ENCODE data around the gene SERHL2.
A peak's percentile ranks its signal among the peaks of the same experiment; 100 is the strongest.
"Not testable (repeated sequence)": the region's sequence is repeated elsewhere in the genome, so short reads cannot be mapped to it uniquely, and the experiment has no call there.

The SERHL2 gene

GRCh38 chr22:42536634-42537033 is 17.1 kb upstream of the SERHL2 start:
- not testable (repeated sequence) for H3K27ac ChIP-seq (ENCODE audit: low read depth, low read length); H3K4me3 ChIP-seq (ENCODE audit: low read depth, low read length); H2AFZ ChIP-seq (ENCODE audit: low read length, unreplicated experiment); H3K27me3 ChIP-seq (ENCODE audit: insufficient read depth, low read length); H3K79me2 ChIP-seq (ENCODE audit: control insufficient read depth, insufficient read depth, low read length, unreplicated experiment); H3K36me3 ChIP-seq (ENCODE audit: insufficient read depth, low read length); H3K4me1 ChIP-seq (ENCODE audit: control insufficient read depth, insufficient read depth, low read length, unreplicated experiment)

- not testable (repeated sequence) for H3K4me1 ChIP-seq (ENCODE audit: control insufficient read depth, insufficient read depth, low read length, unreplicated experiment); H3K36me3 ChIP-seq (ENCODE audit: insufficient read depth, low read length); H3K27ac ChIP-seq (ENCODE audit: low read depth, low read length); H3K27me3 ChIP-seq (ENCODE audit: insufficient read depth, low read length); H3K79me2 ChIP-seq (ENCODE audit: control insufficient read depth, insufficient read depth, low read length, unreplicated experiment); H3K4me3 ChIP-seq (ENCODE audit: low read depth, low read length); H2AFZ ChIP-seq (ENCODE audit: low read length, unreplicated experiment)
Observed at GRCh38 chr22:42537199-42537831, 16.4 kb upstream of the SERHL2 start.

GRCh38 chr22:42539236-42539771 is 14.5 kb upstream of the SERHL2 start:
- H3K4me3 ChIP-seq (ENCODE audit: low read depth, low read length); H3K79me2 ChIP-seq (ENCODE audit: control insufficient read depth, insufficient read depth, low read length, unreplicated experiment); H3K36me3 ChIP-seq (ENCODE audit: insufficient read depth, low read length); H3K4me1 ChIP-seq (ENCODE audit: control insufficient read depth, insufficient read depth, low read length, unreplicated experiment); H3K27me3 ChIP-seq (ENCODE audit: insufficient read depth, low read length); H2AFZ ChIP-seq (ENCODE audit: low read length, unreplicated experiment): not testable (repeated sequence)
- H3K27ac ChIP-seq (ENCODE audit: low read depth, low read length) = peak overlapping the region; percentile 39; the same call in 1 of the 2 replicates

- Histone ChIP-seq H3K4me1 (ENCODE audit: control insufficient read depth, insufficient read depth, low read length, unreplicated experiment) (peaks cover 3% of the 10 kb centered on the region), H2AFZ (ENCODE audit: low read length, unreplicated experiment) (no peak overlapping the region), H3K27me3 (ENCODE audit: insufficient read depth, low read length) (no peaks in the 10 kb centered on the region), H3K79me2 (ENCODE audit: control insufficient read depth, insufficient read depth, low read length, unreplicated experiment) (no peaks in the 10 kb centered on the region), H3K36me3 (ENCODE audit: insufficient read depth, low read length) (no peaks in the 10 kb centered on the region), H3K4me3 (ENCODE audit: low read depth, low read length) (no peak overlapping the region), H3K27ac (ENCODE audit: low read depth, low read length) (no peak overlapping the region)
Observed at GRCh38 chr22:42544686-42545085, 9.1 kb upstream of the SERHL2 start.

- Histone ChIP-seq H3K4me3 (ENCODE audit: low read depth, low read length) (no peak overlapping the region), H3K79me2 (ENCODE audit: control insufficient read depth, insufficient read depth, low read length, unreplicated experiment) (no peaks in the 10 kb centered on the region), H2AFZ (ENCODE audit: low read length, unreplicated experiment) (no peak overlapping the region), H3K36me3 (ENCODE audit: insufficient read depth, low read length) (no peaks in the 10 kb centered on the region), H3K27me3 (ENCODE audit: insufficient read depth, low read length) (no peaks in the 10 kb centered on the region), H3K4me1 (ENCODE audit: control insufficient read depth, insufficient read depth, low read length, unreplicated experiment) (no peaks in the 10 kb centered on the region), H3K27ac (ENCODE audit: low read depth, low read length) (no peak overlapping the region)
Observed at GRCh38 chr22:42547562-42547961, 6.2 kb upstream of the SERHL2 start.

- H3K4me3 ChIP-seq (ENCODE audit: low read depth, low read length); H3K4me1 ChIP-seq (ENCODE audit: control insufficient read depth, insufficient read depth, low read length, unreplicated experiment); H3K27ac ChIP-seq (ENCODE audit: low read depth, low read length); H2AFZ ChIP-seq (ENCODE audit: low read length, unreplicated experiment); H3K27me3 ChIP-seq (ENCODE audit: insufficient read depth, low read length); H3K36me3 ChIP-seq (ENCODE audit: insufficient read depth, low read length); H3K79me2 ChIP-seq (ENCODE audit: control insufficient read depth, insufficient read depth, low read length, unreplicated experiment): not testable (repeated sequence)
Observed at GRCh38 chr22:42548126-42548525, 5.6 kb upstream of the SERHL2 start.

- Histone ChIP-seq H2AFZ (ENCODE audit: low read length, unreplicated experiment) (no peak overlapping the region), H3K27me3 (ENCODE audit: insufficient read depth, low read length) (no peaks in the 10 kb centered on the region), H3K4me3 (ENCODE audit: low read depth, low read length) (no peak overlapping the region), H3K4me1 (ENCODE audit: control insufficient read depth, insufficient read depth, low read length, unreplicated experiment) (no peaks in the 10 kb centered on the region), H3K79me2 (ENCODE audit: control insufficient read depth, insufficient read depth, low read length, unreplicated experiment) (no peaks in the 10 kb centered on the region), H3K27ac (ENCODE audit: low read depth, low read length) (no peak overlapping the region), H3K36me3 (ENCODE audit: insufficient read depth, low read length) (no peaks in the 10 kb centered on the region)
Observed at GRCh38 chr22:42548597-42549330, 5.0 kb upstream of the SERHL2 start.

- Histone ChIP-seq H2AFZ (ENCODE audit: low read length, unreplicated experiment) (no peak overlapping the region), H3K27ac (ENCODE audit: low read depth, low read length) (no peak overlapping the region), H3K4me1 (ENCODE audit: control insufficient read depth, insufficient read depth, low read length, unreplicated experiment) (no peaks in the 10 kb centered on the region), H3K79me2 (ENCODE audit: control insufficient read depth, insufficient read depth, low read length, unreplicated experiment) (no peaks in the 10 kb centered on the region), H3K4me3 (ENCODE audit: low read depth, low read length) (no peak overlapping the region), H3K27me3 (ENCODE audit: insufficient read depth, low read length) (no peaks in the 10 kb centered on the region), H3K36me3 (ENCODE audit: insufficient read depth, low read length) (no peaks in the 10 kb centered on the region)
Observed at GRCh38 chr22:42549331-42550060, 4.3 kb upstream of the SERHL2 start.

GRCh38 chr22:42552294-42552647 is 1.5 kb upstream of the SERHL2 start:
- not testable (repeated sequence) for H3K79me2 ChIP-seq (ENCODE audit: control insufficient read depth, insufficient read depth, low read length, unreplicated experiment); H3K4me3 ChIP-seq (ENCODE audit: low read depth, low read length); H3K27ac ChIP-seq (ENCODE audit: low read depth, low read length); H3K27me3 ChIP-seq (ENCODE audit: insufficient read depth, low read length); H3K36me3 ChIP-seq (ENCODE audit: insufficient read depth, low read length); H2AFZ ChIP-seq (ENCODE audit: low read length, unreplicated experiment); H3K4me1 ChIP-seq (ENCODE audit: control insufficient read depth, insufficient read depth, low read length, unreplicated experiment)

GRCh38 chr22:42560381-42560780 is 6.6 kb downstream of the SERHL2 start:
- Histone ChIP-seq H3K4me3 (ENCODE audit: low read depth, low read length) (no peak overlapping the region), H3K36me3 (ENCODE audit: insufficient read depth, low read length) (no peaks in the 10 kb centered on the region), H3K79me2 (ENCODE audit: control insufficient read depth, insufficient read depth, low read length, unreplicated experiment) (no peaks in the 10 kb centered on the region), H2AFZ (ENCODE audit: low read length, unreplicated experiment) (no peak overlapping the region), H3K27ac (ENCODE audit: low read depth, low read length) (no peak overlapping the region), H3K27me3 (ENCODE audit: insufficient read depth, low read length) (no peaks in the 10 kb centered on the region), H3K4me1 (ENCODE audit: control insufficient read depth, insufficient read depth, low read length, unreplicated experiment) (no peaks in the 10 kb centered on the region)

GRCh38 chr22:42560781-42561180 is 7.0 kb downstream of the SERHL2 start:
- H3K27ac ChIP-seq (ENCODE audit: low read depth, low read length) = no peak overlapping the region
- no peaks in the 10 kb centered on the region for H3K4me1 ChIP-seq (ENCODE audit: control insufficient read depth, insufficient read depth, low read length, unreplicated experiment)
- no peak overlapping the region for H2AFZ ChIP-seq (ENCODE audit: low read length, unreplicated experiment)
- no peak overlapping the region for H3K4me3 ChIP-seq (ENCODE audit: low read depth, low read length)
- H3K27me3 ChIP-seq (ENCODE audit: insufficient read depth, low read length) = no peaks in the 10 kb centered on the region
- no peaks in the 10 kb centered on the region for H3K79me2 ChIP-seq (ENCODE audit: control insufficient read depth, insufficient read depth, low read length, unreplicated experiment)
- H3K36me3 ChIP-seq (ENCODE audit: insufficient read depth, low read length) = no peaks in the 10 kb centered on the region
